Measurements from ENCODE around the gene RSRC2. TPM values are rescaled to one million over a fixed set of nuclear protein-coding genes. Genes with fewer than 3 reads are reported as not detected.

RSRC2 gene
- total RNA-seq, 1 experiment from 2014 or later = 87.3 TPM

Other genes with a start within 250 kb of the RSRC2 start
- gene CLIP1, start 104.3 kb downstream of the RSRC2 start, total RNA-seq (2014; rRNA removed) = 46.4 and 57.9 TPM in 2 replicates
- gene ZCCHC8, start 26.0 kb downstream of the RSRC2 start, total RNA-seq (2014; rRNA removed) = 14.4 and 15.0 TPM in 2 replicates
- 80.3 and 84.8 TPM in 2 replicates for gene KNTC1, start 313 bp upstream of the RSRC2 start, total RNA-seq (2014; rRNA removed)
- 0.17 TPM in 1 of 2 replicates, not detected in the other for gene HCAR2, start 176.4 kb upstream of the RSRC2 start, total RNA-seq (2014; rRNA removed)
- not detected in 2 replicates for gene HCAR3, start 189.9 kb upstream of the RSRC2 start, total RNA-seq (2014; rRNA removed)
- gene HCAR1, start 203.9 kb upstream of the RSRC2 start, total RNA-seq (2014; rRNA removed) = 4.0 and 4.7 TPM in 2 replicates
- 83.3 and 91.9 TPM in 2 replicates for gene DENR, start 225.9 kb upstream of the RSRC2 start, total RNA-seq (2014; rRNA removed)
- gene CCDC62, start 247.6 kb upstream of the RSRC2 start, total RNA-seq (2014; rRNA removed) = 0.47 and 0.58 TPM in 2 replicates

Data from PC-3 (cell line).